NCI-H2196 treated with DMSO at 0.1 percent for 48 hours (cell line): ENCODE data around the gene FAT2.
"Not testable (repeated sequence)": the region's sequence is repeated elsewhere in the genome, so short reads cannot be mapped to it uniquely, and the experiment has no call there.

ENCODE experiments used
- DNase-seq: peaks from one replicate; lab custom pipeline; 2025; ENCODE audit not compliant: unreplicated experiment; lab: John Stamatoyannopoulos, UW

The FAT2 gene

DNA sequence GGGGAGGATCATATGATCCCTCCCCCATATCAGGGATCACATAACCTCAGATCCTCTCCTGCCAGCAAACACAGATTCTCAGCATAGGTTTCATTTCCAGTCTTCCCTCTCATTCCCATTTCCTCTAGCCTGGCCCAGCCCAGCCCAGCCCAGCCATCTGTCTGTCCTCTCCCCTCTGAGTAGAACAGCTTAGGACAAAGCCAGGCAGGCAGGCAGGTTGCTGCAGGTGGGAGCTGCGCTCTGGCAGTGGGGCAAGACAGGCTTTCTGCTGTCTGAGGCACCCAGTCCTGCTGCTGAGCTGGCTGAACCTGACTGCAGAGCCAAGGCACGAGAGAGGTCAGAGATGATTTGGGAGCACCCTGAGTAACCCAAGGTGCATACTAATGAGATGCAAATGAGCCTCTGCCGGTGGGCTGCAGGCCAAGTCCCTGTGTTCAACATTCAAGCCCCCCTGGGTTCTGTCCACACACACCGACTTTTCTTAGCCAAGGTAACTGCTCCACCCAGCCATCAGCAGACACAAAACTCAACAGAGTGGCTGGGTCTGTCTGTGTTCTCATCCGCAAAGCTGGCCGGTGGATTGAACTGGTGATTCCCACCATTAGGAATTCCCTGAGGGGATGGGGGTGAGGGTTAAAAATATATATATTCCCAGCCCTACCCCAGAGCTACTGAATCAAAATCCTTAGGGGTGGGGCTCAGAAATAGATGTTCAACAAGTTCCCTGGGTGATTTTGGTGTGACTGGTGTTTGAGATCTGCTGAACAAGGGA, 9.1 kb downstream of the FAT2 start:
- DNase-seq = no peak

DNA sequence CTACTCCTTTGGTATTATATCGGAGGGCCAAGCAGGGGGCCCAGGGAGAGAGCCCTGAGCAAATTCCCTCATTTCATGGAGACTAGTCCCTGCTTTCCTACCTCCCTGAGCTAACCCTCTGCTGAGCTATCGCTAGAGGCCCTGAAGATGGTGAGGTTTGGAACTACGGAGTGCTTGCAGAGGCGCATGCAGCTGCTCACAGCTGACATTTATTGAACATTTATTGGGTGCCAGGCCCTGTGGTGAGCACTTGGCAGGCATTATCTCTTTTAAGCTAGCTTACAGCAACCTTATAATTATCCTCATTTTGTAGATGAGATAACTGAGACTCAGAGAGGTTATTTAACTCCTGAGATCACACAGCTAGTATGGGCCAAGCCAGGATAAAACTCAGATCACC, 9.8 kb downstream of the FAT2 start:
- DNase-seq = no peak

DNA sequence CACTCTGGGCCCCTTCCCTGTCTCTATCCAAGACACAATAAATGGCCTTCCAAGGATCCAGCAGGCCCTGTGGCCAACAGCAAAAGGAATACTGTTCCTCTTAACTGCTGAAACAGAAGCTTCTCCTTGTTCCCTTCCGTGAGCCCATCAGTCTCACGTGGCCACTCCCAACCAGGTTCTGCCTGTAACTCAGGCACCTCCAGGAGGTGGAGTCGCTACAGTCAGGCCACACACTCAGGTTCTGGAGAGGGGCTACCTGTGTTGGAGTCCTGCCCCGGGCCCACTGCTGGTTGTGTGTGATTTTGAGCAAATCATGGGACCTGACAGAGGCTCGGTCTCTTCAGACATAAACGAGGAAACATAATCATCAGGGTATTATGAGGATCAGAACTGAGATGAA, 10.3 kb downstream of the FAT2 start:
- DNase-seq = no peak

DNA sequence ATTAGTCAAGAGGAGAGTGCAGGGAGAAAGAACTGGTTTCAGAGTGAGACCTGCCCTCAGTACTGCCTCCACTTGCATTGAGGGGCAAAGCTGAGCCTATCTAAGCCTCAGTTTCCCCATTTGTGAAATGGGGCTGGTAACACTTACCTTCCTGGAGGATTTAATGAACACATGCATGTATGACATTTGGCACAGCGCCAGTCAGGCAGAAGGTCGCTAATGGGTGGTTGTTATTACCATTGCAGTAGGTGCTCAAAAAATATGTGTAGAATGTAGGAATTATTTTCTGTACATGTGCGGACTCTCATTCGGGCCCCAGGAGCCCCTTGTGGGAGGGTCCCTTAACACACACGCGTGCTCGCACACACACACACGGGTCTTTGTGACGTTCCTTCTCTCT, 10.9 kb downstream of the FAT2 start:
- DNase-seq = no peak

DNA sequence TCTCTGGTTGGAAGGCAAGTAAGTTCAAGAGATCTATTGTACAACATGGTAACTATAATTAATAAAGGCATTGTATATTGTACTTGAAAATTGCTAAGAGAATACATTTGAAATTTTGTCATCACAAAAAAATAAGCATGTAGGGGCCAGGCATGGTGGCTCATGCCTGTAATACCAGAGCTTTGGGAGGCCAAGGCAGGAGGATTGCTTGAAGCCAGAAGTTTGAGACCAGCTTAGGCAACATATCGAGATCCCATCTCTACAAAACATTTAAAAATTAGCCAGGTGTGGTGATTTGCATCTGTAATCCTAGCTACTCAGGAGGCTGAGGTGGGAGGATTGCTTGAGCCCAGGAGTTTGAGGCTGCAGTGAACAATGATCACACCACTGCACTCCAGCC, 12.0 kb downstream of the FAT2 start:
- not testable (repeated sequence) for DNase-seq

DNA sequence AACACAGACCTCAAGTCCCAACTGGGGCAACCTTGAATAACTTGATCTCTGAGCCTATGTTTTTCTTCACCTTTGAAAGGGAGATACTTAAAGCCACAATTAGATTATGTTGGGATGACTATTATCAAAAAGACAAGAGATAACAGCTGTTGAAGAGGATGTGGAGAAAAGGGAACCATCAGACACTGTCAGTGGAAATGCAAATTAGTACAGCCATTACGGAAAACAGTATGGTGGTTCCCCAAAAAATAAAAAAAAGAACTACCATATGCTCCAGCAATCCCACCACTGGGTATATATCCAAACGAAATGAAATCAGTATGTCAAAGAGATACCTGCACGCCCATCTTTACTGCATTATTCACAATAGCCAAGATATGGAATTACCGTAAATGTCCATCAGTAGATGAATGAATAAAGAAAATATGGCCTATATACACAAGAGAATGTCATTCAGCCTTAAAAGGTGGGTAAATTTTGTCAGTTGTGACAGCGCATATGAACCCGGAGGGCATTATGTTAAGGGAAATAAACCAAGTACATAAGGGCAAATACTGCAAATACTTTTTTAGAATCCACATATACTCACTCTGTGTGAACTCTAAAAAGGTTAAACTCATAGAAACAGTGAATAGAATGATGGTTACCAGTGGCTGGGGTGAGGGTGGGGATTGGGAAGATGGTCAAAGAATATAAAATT, 12.7 kb downstream of the FAT2 start:
- DNase-seq = no peak

DNA sequence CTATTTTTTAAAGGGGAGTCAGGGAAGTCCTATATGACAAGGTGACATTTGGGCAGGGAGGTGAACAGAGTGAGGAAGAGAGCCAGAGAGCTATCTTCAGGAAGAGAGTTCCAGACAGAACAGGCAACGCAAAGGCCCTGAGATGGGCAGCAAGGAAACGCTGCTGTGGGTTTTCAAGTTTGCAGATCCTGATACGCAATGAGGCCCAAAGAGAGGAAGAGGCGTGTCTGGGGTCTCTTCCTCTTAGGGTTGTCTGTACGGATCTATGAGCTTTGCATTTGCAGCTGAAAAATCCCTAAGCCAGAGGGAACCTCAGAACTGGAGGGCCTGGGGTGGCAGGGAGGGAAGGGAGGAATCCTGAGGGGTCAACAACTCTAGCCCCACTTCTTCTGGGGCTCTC, 13.6 kb downstream of the FAT2 start:
- no peak for DNase-seq

DNA sequence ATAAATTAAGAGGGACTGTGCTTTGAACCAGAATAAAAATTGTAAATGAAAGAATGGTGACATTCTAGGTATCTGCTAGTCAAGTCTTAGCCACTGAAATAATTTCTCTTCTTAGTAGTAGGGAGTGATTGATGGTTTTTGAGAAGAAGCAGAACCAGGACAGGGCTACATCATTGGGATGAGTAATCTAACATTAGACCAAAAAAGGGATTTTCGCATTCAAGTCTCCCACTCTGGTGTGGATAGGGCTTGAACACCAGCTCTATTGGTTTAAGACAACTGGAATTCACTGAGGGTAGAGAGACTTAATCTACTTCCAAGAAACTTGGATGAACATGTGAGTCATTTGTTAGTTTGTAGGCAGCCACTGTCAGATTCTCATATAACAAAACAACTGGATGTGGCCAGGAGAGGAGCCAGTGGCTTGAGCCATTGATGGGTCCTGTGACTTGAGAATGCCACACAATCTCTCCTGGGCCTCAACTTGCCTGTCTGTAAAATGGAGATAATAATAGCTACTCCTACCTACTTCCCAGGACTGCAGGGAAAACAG, 16.6 kb downstream of the FAT2 start:
- DNase-seq = no peak

DNA sequence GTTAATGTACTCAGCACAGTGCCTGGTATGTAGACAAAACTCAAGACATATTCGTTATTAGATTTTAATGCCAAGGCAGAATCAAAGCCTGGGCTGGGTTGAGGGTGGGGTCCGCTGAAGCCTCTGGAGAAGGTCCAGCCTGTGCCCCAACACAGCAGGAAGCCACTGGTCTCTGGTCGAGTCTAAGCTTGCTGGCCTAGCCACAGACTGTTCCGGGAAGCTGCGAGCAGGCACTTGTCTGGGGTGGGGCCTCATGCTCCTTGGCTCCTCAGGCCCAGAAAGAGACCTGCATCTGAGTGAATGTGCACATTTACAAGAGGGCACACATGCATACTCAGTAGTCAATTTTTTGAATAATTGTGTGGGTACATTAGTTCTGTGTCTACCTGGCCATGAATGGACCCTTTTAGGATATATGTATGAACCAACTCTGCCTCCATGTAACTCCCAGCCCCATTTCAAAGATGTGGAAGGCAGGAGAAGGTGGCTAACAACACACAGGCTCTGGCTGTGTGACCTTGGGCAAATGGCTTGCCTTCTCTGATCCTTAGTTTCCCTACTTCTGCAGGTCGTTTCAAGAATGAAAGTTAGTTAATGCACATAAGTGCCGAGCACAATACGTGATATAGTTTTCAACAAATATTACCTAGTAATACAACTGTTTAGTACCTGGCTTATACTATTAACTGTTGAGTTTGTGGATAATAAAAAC, 18.3 kb downstream of the FAT2 start:
- no peak for DNase-seq

DNA sequence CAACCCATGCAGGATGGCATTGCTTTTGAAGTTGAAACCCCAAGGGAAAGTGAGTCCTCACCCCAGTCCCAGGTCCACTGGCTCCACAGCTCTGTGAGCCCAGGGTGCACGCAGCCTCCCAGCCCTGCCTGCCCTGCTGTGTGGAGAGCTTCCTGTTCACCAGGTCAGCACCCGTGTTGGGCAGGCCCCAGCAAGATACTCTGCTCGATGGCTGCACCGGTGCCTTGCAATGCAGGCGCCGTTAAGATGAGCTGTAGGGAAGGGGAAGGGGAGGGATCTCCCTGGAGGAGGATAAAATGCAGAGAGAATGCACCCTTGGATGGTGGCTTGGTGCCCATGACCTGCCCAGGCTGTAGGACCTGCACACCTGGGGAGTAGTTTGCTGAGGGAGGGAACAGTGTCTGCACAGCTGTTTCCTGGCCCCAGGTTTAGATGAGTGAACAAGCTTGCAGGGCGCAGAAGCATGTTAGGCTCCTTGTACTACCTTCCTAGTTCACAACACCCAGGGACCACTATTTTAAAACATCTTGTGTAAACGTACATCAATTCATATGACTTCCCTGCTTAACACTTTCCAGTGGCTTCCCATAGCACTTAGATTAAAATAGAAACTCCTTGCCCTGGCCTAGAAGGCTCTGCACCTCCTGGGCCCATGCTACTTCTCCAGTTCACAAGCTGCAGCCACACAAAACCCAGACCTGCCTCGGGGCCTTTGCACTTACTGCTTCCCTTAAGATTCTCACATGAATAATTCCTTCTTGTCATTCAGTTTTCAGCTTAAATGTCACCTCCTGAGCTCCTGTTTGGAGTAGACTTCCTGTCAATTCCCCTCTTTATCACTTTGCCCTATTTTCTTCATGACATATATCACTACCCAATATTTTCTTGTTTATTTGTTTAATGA, 19.6 kb downstream of the FAT2 start:
- DNase-seq = no peak

DNA sequence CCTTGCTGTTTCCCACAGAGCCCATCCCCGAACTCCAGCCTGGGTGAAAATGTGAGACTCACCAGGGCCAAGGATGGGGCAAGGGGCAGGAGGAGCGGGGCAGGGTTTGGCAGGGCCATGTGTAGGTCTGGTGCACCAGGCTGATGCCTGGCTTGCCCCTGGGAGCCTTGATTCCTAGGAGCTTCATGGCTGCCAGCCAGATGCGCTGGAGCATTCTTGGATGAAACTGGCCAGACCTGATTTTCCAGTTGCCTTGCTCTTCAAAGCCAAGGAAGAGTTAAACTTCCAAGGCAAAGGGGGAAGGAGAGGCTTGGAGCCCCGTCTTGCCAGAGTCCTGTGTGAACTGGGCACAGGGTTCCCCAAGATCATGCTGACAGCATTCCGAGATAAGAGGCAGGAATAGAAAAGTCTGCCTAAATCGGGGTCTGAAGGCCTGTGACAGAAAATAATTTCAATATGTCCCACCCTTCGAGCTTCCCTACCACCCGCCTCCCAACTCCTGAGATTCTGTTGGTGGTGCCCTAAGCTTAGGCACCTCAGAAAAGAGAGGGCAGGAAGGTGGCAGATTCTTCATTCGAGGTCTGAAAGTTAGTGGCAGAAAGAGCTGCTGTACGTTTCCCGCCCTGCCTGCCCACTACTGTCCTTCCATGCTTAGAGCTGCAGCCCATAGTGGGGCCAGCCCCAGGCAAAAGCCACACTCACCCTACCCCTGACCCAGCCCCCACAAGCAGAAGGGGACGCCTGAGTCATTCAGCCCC, 20.4 kb downstream of the FAT2 start:
- DNase-seq = peak; percentile 19

DNA sequence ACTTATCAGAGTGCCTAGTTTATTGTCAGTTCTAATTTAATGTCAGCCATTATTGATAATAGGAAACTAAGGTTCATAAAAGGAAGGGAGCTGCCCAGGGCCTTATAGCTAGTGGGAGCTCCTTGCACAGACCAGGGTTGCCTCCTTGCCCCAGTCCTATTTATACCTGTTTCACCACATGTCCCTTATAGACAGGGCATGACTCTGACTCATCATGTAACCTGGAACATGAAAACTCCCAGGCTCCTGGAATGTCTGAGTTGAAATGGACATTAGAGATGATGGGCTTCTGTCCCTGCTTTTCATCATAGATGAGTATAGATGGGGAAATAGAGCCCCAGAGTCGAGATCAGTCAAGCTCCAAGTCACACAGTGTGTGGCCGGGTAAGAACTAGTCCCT, 21.1 kb downstream of the FAT2 start:
- no peak for DNase-seq

DNA sequence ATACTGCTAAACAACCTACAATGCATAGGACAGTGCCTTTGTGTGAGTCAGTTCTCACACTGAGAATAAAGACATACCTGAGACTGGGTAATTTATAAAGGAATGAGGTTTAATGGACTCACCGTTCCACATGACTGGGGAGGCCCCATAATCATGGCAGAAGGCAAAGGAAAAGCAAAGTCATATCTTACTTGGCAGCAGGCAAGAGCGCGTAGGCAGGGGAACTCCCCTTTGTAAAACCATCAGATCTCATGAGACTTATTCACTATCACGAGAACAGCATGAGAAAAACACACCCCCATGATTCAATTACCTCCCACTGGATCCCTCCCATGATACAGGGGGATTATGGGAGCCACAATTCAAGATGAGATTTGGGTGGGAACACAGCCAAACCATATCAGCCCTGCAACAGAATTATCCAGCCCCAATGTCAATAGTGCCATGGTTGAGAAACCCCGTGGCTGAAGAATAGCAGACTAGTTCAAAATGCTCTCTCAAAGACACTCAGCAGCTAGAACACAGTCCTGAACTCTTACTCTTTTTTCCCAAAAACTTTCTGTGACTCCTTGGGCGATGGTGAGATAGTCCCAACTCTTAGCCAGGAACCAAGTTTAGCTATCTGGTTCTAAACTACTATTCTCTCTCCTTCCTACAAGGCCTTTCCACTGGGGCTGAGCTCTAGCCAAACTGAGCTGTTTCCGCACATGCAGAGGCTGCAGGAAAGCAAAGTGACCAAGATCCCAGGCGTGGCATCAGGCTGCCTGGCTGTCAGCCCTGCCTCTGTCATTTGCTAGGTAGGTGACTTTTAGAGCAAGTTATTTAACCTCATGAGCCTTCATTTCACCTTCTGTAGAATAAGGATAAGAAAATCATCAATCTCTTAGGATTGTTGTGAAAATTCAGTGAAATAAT, 21.7 kb downstream of the FAT2 start:
- DNase-seq = no peak

DNA sequence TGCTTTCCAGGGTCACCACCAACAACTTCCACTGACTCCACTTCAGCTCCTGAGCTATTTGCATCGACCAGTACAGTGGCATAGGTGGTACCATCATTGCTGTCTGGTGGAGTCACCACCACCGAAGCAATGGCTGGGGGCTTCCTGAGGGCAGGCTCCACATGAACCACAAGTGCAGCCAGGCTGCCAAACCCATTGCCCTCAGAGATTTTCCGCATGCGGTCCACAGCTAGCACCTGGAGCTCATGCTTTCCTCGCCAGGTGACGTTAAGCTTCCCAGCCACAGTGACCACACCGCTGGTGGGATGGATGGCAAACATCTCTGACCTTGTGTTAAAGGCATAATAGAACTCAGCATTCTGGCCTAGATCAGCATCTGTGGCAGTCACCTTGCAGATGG, 23.1 kb downstream of the FAT2 start:
- no peak for DNase-seq

DNA sequence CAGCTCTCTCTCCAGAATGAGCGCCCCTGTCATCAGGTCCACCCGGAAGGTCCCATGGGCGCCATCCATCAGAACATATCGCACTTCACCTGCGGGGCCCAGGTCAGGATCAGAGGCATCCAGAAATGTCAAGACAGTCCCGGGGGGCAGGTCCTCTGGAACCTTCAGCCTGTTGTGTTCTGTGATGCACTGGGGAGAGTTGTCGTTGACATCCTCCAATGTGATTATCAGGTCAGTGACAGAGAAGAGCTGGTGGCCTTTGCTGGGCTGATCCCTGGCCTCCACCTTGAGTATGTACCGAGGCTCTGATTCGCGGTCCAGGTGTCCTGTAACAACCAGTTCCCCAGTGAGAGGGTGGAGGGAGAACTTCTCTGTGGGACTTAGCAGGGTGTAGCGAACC, 25.2 kb downstream of the FAT2 start:
- no peak for DNase-seq

DNA sequence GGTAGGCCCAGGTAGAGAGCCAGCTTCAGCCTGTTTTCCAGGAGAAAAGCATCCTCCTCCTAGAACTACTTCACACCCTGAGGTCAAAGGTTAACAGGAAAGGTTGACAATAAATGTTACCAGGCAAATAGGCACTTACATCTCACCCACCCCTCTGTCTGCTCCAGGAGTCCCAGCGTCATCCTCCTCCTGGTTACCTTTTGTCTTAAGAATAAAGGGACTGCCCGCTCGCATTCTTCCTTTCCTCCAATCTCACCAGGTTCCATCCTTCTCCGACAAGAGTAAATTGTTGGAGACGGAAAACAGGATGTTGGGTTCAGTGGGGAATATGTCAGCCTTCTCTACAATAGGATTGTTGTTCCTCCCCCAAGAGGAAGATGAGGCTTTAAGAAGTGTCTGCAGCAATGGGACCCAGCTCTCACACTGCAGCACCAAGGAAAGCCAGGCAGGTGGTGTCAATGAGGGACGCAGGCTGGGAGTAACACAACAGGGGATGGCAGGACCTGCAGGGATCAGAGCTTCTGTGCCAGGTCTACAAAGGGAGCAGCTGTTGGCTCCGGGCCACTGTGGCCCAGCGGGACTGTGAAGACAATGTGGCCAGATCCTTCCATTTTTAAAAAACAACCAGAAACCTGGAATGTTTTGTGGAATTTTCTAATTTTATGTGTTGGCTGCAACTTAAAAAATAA, 29.0 kb downstream of the FAT2 start:
- no peak for DNase-seq

DNA sequence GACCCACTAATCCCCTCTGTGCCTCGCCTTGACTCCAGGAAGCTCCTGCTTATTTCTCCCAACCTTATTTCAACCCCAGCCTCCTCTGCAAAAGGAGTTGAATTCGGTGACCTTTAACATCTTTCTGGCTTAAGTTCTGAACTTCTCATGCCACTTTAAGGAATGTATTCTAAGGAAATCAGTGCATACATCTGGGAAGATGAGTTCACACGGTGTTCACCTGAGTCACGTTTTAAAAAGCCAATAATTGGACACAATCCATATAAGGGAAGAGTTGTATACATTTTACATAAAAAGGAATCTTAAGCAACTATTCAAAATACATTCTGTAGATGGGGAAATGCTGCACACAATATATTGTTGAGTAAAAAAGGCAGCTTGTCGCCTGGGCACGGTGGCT, 33.2 kb downstream of the FAT2 start:
- no peak for DNase-seq

DNA sequence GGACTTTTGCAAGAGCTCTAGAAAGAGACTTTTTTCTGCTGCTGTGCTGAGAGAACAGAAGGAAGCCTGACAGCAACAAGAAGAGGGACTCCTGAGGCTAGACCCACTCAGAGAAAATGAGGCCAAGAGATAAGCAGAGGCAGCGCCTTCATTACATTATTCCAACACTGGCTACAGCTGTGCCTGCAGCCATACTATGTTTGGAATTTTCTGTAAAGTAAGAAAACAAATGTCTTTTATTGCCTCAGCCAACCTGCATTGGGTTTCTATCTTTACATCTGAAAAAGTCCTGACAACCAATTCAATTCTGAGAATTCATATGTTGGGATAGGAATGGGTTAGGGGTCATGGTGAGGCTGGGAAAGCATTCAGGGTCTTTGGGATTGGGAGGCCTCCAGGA, 33.7 kb downstream of the FAT2 start:
- DNase-seq = no peak

DNA sequence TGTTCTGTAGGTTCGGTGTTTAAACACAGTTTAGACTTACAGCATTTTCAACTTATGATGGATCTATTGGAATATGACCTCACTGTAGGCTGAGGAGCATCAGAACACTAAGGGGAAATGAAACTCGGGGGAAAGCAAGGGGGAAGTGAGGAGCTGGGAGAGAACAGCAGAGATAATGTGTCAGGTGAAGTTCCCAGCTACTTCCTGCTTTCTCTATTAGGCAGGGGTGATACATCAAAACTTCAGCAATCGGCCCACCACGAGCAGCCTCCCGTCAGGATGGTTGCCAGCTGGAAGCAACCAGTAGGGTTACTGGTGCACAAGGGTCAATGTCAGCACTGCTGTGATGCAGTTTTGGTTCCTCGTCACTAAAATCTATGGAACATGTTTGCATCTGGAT, 34.3 kb downstream of the FAT2 start:
- no peak for DNase-seq
